Neural cell (in vitro differentiated cells): ENCODE results near the gene RARRES1.

Experiments used
- POLR2AphosphoS5 ChIP-seq: IDR thresholded peaks from 2 replicates; pipeline ENCODE4 v1.6.1; 2012
- TAF1 ChIP-seq: IDR thresholded peaks from 2 replicates; pipeline ENCODE4 v1.6.1; 2012; ENCODE audit warnings: low read depth

DNA sequence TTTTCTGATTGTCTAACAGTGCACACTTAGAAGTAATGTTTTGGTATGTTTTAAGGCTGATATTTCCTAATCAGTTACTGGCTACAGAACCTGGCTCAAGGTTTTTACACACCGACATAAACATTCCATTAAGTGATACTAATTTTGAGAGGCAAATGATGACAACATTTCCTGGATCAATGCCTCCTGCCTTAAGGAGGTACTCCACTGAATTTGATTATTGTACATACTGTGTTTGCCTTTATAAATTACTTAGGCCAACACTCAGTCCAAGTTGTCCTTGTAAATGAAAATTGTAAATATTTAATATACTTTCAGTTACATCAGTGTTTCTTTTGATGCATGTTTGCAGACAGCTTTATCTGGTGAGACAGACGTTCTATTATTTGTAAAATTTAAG is 35.6 kb downstream of the RARRES1 start:
- TF ChIP-seq TAF1 (no peak), POLR2AphosphoS5 (no peak)
